ENCODE data around the gene LOXHD1.

Gene LOXHD1

DNA sequence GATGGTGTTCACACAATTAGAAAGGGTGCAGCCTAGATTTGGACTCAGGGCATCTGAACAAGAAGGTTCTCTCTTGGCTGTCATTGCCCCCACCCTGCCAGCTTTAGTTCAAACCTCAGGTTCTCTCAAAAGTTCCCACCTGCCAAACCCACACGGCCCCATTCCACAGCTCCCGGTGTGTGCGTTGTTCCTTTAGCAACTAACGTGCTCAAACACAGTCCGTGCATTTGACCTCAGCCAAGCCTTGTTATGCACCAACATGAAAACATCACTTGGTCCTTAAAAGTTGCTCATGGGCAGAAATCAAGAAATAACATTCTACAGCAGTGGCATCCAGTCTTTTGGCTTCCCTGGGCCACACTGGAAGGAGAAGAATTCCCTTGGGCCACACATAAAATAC, 32.0 kb downstream of the LOXHD1 start:
- no CpG with 5 or more reads among the region's 5 CpGs for WGBS (ENCODE audit: extremely low coverage, insufficient coverage, insufficient read length)
- H3K4ac ChIP-seq (ENCODE audit: low read depth, low read length) = no peak overlapping the region
- no peak overlapping the region for H3K4me2 ChIP-seq (ENCODE audit: low read length)
- H4K12ac ChIP-seq (ENCODE audit: low read depth, low read length) = no peak overlapping the region
- no peak overlapping the region for H3K27ac ChIP-seq (ENCODE audit: low read depth, low read length)
- H2BK12ac ChIP-seq (ENCODE audit: low read length) = no peak overlapping the region
- no peak overlapping the region for H4K91ac ChIP-seq (ENCODE audit: low read depth, low read length)
- no peak overlapping the region for H3K4me3 ChIP-seq (ENCODE audit: low read depth, low read length)
- no peak overlapping the region for H2AFZ ChIP-seq (ENCODE audit: insufficient read depth, low read length, poor library complexity)
- no peaks in the 10 kb centered on the region for H3K79me2 ChIP-seq (ENCODE audit: control insufficient read depth, insufficient read depth, low read length, poor library complexity)
- H3K14ac ChIP-seq (ENCODE audit: low read length) = no peak overlapping the region
- no peaks in the 10 kb centered on the region for H3K4me1 ChIP-seq (ENCODE audit: control insufficient read depth in 1 of 2, insufficient read depth in 2 of 2, low read length in 2 of 2)
- H3K9me3 ChIP-seq (ENCODE audit: insufficient read depth, low read depth, low read length) = no peaks in the 10 kb centered on the region
- no peak overlapping the region for H2BK120ac ChIP-seq (ENCODE audit: insufficient read depth, low read length, poor library complexity)
- no peak overlapping the region for H2BK5ac ChIP-seq (ENCODE audit: low read depth, low read length, poor library complexity)
- no peaks in the 10 kb centered on the region for H3K27me3 ChIP-seq (ENCODE audit: insufficient read depth, low read length)
- H3K79me1 ChIP-seq (ENCODE audit: low read length) = no peaks in the 10 kb centered on the region
- no peak overlapping the region for H2AK5ac ChIP-seq (ENCODE audit: low read length)
- DNase-seq = no peak
- no peak overlapping the region for H3K9ac ChIP-seq (ENCODE audit: low read length)
- H3K18ac ChIP-seq (ENCODE audit: low read length) = no peak overlapping the region
- no peak overlapping the region for H4K8ac ChIP-seq (ENCODE audit: low read depth, low read length)
- H3K36me3 ChIP-seq (ENCODE audit: control insufficient read depth in 1 of 2, insufficient read depth in 2 of 2, low read length in 2 of 2) = no peaks in the 10 kb centered on the region
- no peak overlapping the region for H3K23ac ChIP-seq (ENCODE audit: low read length)

DNA sequence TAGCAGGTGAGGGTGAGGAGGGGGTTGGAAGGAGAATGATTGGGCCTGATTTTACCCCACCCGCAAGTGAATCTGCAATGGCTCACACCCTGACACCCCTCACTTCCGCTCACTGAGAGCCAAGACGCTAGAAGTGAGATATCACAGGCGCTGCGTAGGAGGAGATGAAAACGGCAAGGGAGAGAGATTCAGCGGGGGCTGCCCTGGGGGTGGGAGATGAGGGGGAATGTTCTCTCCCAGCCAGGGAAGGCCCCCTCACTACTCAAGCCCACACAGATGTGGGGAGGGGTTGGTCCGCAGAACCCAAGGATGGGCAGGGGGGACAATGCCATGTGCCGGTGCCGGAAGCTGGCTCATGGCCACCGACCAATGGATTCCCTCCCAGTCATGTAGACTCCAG, 32.9 kb downstream of the LOXHD1 start:
- no peaks in the 10 kb centered on the region for H3K4me1 ChIP-seq (ENCODE audit: control insufficient read depth in 1 of 2, insufficient read depth in 2 of 2, low read length in 2 of 2)
- no CpG with 5 or more reads among the region's 11 CpGs for WGBS (ENCODE audit: extremely low coverage, insufficient coverage, insufficient read length)
- no peak overlapping the region for H3K4ac ChIP-seq (ENCODE audit: low read depth, low read length)
- H3K36me3 ChIP-seq (ENCODE audit: control insufficient read depth in 1 of 2, insufficient read depth in 2 of 2, low read length in 2 of 2) = no peaks in the 10 kb centered on the region
- no peak overlapping the region for H3K23ac ChIP-seq (ENCODE audit: low read length)
- H3K79me2 ChIP-seq (ENCODE audit: control insufficient read depth, insufficient read depth, low read length, poor library complexity) = no peaks in the 10 kb centered on the region
- no peak overlapping the region for H2BK5ac ChIP-seq (ENCODE audit: low read depth, low read length, poor library complexity)
- H4K91ac ChIP-seq (ENCODE audit: low read depth, low read length) = no peak overlapping the region
- no peaks in the 10 kb centered on the region for H3K27me3 ChIP-seq (ENCODE audit: insufficient read depth, low read length)
- H3K18ac ChIP-seq (ENCODE audit: low read length) = no peak overlapping the region
- H3K9ac ChIP-seq (ENCODE audit: low read length) = no peak overlapping the region
- no peaks in the 10 kb centered on the region for H3K9me3 ChIP-seq (ENCODE audit: insufficient read depth, low read depth, low read length)
- H2AK5ac ChIP-seq (ENCODE audit: low read length) = no peak overlapping the region
- no peak overlapping the region for H4K8ac ChIP-seq (ENCODE audit: low read depth, low read length)
- H2BK12ac ChIP-seq (ENCODE audit: low read length) = no peak overlapping the region
- H2BK120ac ChIP-seq (ENCODE audit: insufficient read depth, low read length, poor library complexity) = no peak overlapping the region
- no peaks in the 10 kb centered on the region for H3K79me1 ChIP-seq (ENCODE audit: low read length)
- no peak overlapping the region for H3K4me2 ChIP-seq (ENCODE audit: low read length)
- no peak overlapping the region for H4K12ac ChIP-seq (ENCODE audit: low read depth, low read length)
- H3K27ac ChIP-seq (ENCODE audit: low read depth, low read length) = no peak overlapping the region
- DNase-seq = no peak
- no peak overlapping the region for H3K14ac ChIP-seq (ENCODE audit: low read length)
- no peak overlapping the region for H2AFZ ChIP-seq (ENCODE audit: insufficient read depth, low read length, poor library complexity)
- H3K4me3 ChIP-seq (ENCODE audit: low read depth, low read length) = no peak overlapping the region

DNA sequence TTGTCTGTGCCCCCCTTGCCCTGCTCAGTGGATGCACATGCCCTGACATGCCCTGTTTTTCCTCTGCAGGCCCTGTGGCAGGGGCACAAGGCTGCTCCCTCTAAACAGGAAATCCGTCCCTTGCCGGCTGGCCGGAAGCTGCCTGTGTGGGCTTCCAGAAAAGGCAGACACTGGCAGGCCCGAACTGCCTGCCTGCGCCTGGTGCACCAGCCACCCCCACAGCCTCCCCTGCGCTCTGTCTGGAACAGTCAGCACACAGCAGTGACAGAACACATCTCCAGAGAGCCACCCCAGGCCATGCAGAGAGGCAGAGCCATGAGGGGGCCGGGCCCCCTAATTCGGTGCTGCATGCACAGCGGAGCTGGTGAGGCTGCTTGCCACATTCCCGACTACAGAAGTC, 33.5 kb downstream of the LOXHD1 start:
- Histone ChIP-seq H3K27me3 (ENCODE audit: insufficient read depth, low read length) (no peaks in the 10 kb centered on the region), H3K9me3 (ENCODE audit: insufficient read depth, low read depth, low read length) (no peaks in the 10 kb centered on the region), H3K18ac (ENCODE audit: low read length) (no peak overlapping the region), H3K4me1 (ENCODE audit: control insufficient read depth in 1 of 2, insufficient read depth in 2 of 2, low read length in 2 of 2) (no peaks in the 10 kb centered on the region), H3K4ac (ENCODE audit: low read depth, low read length) (no peak overlapping the region), H2BK12ac (ENCODE audit: low read length) (no peak overlapping the region), H3K27ac (ENCODE audit: low read depth, low read length) (no peak overlapping the region), H2AFZ (ENCODE audit: insufficient read depth, low read length, poor library complexity) (no peak overlapping the region), H2AK5ac (ENCODE audit: low read length) (no peak overlapping the region), H3K23ac (ENCODE audit: low read length) (no peak overlapping the region), H3K36me3 (ENCODE audit: control insufficient read depth in 1 of 2, insufficient read depth in 2 of 2, low read length in 2 of 2) (no peaks in the 10 kb centered on the region), H3K9ac (ENCODE audit: low read length) (no peak overlapping the region), H4K12ac (ENCODE audit: low read depth, low read length) (no peak overlapping the region), H3K4me2 (ENCODE audit: low read length) (no peak overlapping the region), H2BK5ac (ENCODE audit: low read depth, low read length, poor library complexity) (no peak overlapping the region), H3K14ac (ENCODE audit: low read length) (no peak overlapping the region), H3K79me2 (ENCODE audit: control insufficient read depth, insufficient read depth, low read length, poor library complexity) (no peaks in the 10 kb centered on the region), H4K91ac (ENCODE audit: low read depth, low read length) (no peak overlapping the region), H3K79me1 (ENCODE audit: low read length) (no peaks in the 10 kb centered on the region), H2BK120ac (ENCODE audit: insufficient read depth, low read length, poor library complexity) (no peak overlapping the region), H4K8ac (ENCODE audit: low read depth, low read length) (no peak overlapping the region), H3K4me3 (ENCODE audit: low read depth, low read length) (no peak overlapping the region)
- DNase-seq = no peak
- no CpG with 5 or more reads among the region's 10 CpGs for WGBS (ENCODE audit: extremely low coverage, insufficient coverage, insufficient read length)

DNA sequence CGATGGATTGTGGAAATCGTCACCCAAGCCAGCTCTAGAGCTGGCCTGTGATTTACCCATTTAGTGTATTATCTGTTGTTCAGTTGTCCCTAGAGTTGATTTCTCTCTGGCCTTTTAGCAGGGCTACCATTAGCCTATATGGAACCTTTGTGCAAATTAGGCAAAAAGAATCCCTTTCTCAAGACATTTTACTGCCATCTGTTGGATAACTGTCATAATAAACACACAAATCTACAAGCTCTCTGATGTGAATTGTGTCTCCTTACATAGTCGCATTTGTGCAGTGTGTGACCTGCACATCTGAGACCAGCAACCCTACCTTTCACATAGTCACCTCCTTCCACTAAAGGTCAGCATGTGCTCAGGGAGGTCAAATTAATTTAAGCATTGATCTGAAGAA, 34.0 kb downstream of the LOXHD1 start:
- Histone ChIP-seq H2AFZ (ENCODE audit: insufficient read depth, low read length, poor library complexity) (no peak overlapping the region), H4K12ac (ENCODE audit: low read depth, low read length) (no peak overlapping the region), H3K18ac (ENCODE audit: low read length) (no peak overlapping the region), H3K79me2 (ENCODE audit: control insufficient read depth, insufficient read depth, low read length, poor library complexity) (no peaks in the 10 kb centered on the region), H4K8ac (ENCODE audit: low read depth, low read length) (no peak overlapping the region), H3K9me3 (ENCODE audit: insufficient read depth, low read depth, low read length) (no peaks in the 10 kb centered on the region), H3K4me2 (ENCODE audit: low read length) (no peak overlapping the region), H3K36me3 (ENCODE audit: control insufficient read depth in 1 of 2, insufficient read depth in 2 of 2, low read length in 2 of 2) (no peaks in the 10 kb centered on the region), H3K27me3 (ENCODE audit: insufficient read depth, low read length) (no peaks in the 10 kb centered on the region), H3K4me3 (ENCODE audit: low read depth, low read length) (no peak overlapping the region), H2BK5ac (ENCODE audit: low read depth, low read length, poor library complexity) (no peak overlapping the region), H3K23ac (ENCODE audit: low read length) (no peak overlapping the region), H2AK5ac (ENCODE audit: low read length) (no peak overlapping the region), H2BK120ac (ENCODE audit: insufficient read depth, low read length, poor library complexity) (no peak overlapping the region), H3K9ac (ENCODE audit: low read length) (no peak overlapping the region), H3K14ac (ENCODE audit: low read length) (no peak overlapping the region), H4K91ac (ENCODE audit: low read depth, low read length) (no peak overlapping the region), H3K79me1 (ENCODE audit: low read length) (no peaks in the 10 kb centered on the region), H2BK12ac (ENCODE audit: low read length) (no peak overlapping the region), H3K27ac (ENCODE audit: low read depth, low read length) (no peak overlapping the region), H3K4me1 (ENCODE audit: control insufficient read depth in 1 of 2, insufficient read depth in 2 of 2, low read length in 2 of 2) (no peaks in the 10 kb centered on the region), H3K4ac (ENCODE audit: low read depth, low read length) (no peak overlapping the region)
- no CpG with 5 or more reads among the region's 3 CpGs for WGBS (ENCODE audit: extremely low coverage, insufficient coverage, insufficient read length)
- peak in 1 of 2 donors; percentile 20 for DNase-seq

All from trophoblast cell (in vitro differentiated cells and primary cell).